ENCODE results near the gene TPRG1L.

Gene TPRG1L

GRCh38 chr1:3593745-3594144 lies 31.1 kb upstream of the TPRG1L start:
- TF ChIP-seq SPI1 (IDR thresholded peaks at IDR 0.05; ENCODE audit: borderline replicate concordance, low read depth) (peak; percentile 77; the same call in 1 of the 2 replicates), REST (IDR thresholded peaks at IDR 0.05; ENCODE audit: insufficient replicate concordance, low read depth) (no peak), GABPA (IDR thresholded peaks at IDR 0.05; ENCODE audit: low read depth) (no peak)
- Histone ChIP-seq H3K27ac (replicated peaks) (no peak overlapping the region), H3K27me3 (ENCODE audit: insufficient read depth, poor library complexity, severe bottlenecking) (no peaks in the 10 kb centered on the region), H3K4me3 (replicated peaks; ENCODE audit: insufficient read depth, low read length) (no peak overlapping the region)
- no peak for DNase-seq (ENCODE audit: low read depth in 1 of 2, low spot score in 1 of 2)

GRCh38 chr1:3594706-3595377 lies 30.0 kb upstream of the TPRG1L start:
- no peak for DNase-seq (ENCODE audit: low read depth in 1 of 2, low spot score in 1 of 2)
- no peak overlapping the region for H3K4me3 ChIP-seq (replicated peaks; ENCODE audit: insufficient read depth, low read length)
- H3K27me3 ChIP-seq (ENCODE audit: insufficient read depth, poor library complexity, severe bottlenecking): no peaks in the 10 kb centered on the region
- H3K27ac ChIP-seq (replicated peaks): no peak overlapping the region
- TF ChIP-seq REST (IDR thresholded peaks at IDR 0.05; ENCODE audit: insufficient replicate concordance, low read depth) (no peak), CTCF (IDR thresholded peaks at IDR 0.05; ENCODE audit: insufficient read depth, low read length) (no peak), POLR2AphosphoS5 (IDR thresholded peaks at IDR 0.05; ENCODE audit: low read depth) (no peak)

GRCh38 chr1:3595949-3596348 lies 28.9 kb upstream of the TPRG1L start:
- no peaks in the 10 kb centered on the region for H3K27me3 ChIP-seq (ENCODE audit: insufficient read depth, poor library complexity, severe bottlenecking)
- H3K4me3 ChIP-seq (replicated peaks; ENCODE audit: insufficient read depth, low read length): no peak overlapping the region
- TF ChIP-seq SPI1 (IDR thresholded peaks at IDR 0.05; ENCODE audit: borderline replicate concordance, low read depth) (no peak), REST (IDR thresholded peaks at IDR 0.05; ENCODE audit: insufficient replicate concordance, low read depth) (no peak), POLR2AphosphoS5 (IDR thresholded peaks at IDR 0.05; ENCODE audit: low read depth) (no peak), GABPA (IDR thresholded peaks at IDR 0.05; ENCODE audit: low read depth) (no peak), CTCF (IDR thresholded peaks at IDR 0.05; ENCODE audit: insufficient read depth, low read length) (no peak)

More at GRCh38 chr1:3595949-3596348, 28.9 kb upstream of the TPRG1L start:
- DNase-seq (ENCODE audit: low read depth in 1 of 2, low spot score in 1 of 2): no peak
- no peak overlapping the region for H3K27ac ChIP-seq (replicated peaks)

Data from HL-60 (cell line).